Stimulated activated CD8-positive, alpha-beta memory T cell treated with anti-CD3 and anti-CD28 coated beads, Interleukin-7, amount 100 ng/mL, for 48 hours (primary cell): ENCODE results near the gene SLC35C1.

Experiments used
- DNase-seq, 2 donors: peaks; one replicate each; pipeline ENCODE4 v3.0.0-alpha.2; 2020; ENCODE audit warnings: low read depth in 1 of 2; ENCODE audit errors: extremely low read depth in 1 of 2

Gene SLC35C1

DNA sequence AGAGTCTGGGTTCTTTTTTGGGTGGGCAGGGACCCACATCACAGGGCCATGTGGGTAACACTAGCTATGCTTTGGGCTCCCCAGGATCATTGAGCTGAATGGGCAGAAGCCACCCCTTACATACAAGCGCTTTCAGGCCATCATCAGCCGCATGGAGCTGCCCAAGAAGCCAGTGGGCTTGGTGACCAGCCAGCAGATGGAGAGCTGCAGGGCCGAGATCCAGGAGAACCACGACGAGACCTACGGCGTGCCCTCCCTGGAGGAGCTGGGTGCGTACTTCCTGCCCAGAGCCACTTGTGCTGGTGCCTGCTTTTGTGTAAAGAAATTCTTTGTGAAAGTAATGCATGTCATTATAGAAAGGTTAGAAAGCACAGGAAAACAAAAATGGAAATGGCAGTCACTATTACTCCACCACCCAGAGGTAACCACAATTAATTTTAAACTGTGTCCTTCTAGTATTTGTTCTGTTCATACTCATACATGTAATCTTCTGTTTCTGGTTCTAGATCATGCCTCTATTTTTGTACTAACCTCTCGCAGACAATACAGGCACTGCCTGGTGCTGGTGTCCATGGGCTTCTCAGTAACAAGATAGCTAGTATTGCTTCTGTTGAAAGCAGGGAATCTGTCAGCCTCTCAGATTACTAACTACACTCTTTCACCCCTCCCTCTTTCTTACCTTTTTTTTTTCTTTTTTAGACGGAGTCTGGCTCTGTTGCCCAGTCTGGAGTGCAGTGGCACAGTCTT lies 56.0 kb downstream of the SLC35C1 start:
- DNase-seq, result no peak
